NCI-H82 treated with DMSO at 0.1 percent for 48 hours (cell line): ENCODE results near the gene OSTN.

Experiments
- DNase-seq: peaks from one replicate; lab custom pipeline; 2025; ENCODE audit not compliant: unreplicated experiment; lab: John Stamatoyannopoulos, UW

OSTN gene

GRCh38 chr3:191306428-191306827, 107.4 kb downstream of the OSTN start:
- no peak for DNase-seq

GRCh38 chr3:191307341-191307740, 108.3 kb downstream of the OSTN start:
- DNase-seq, result no peak

GRCh38 chr3:191313296-191313695, 114.3 kb downstream of the OSTN start:
- no peak for DNase-seq

GRCh38 chr3:191314109-191314728, 115.2 kb downstream of the OSTN start:
- no peak for DNase-seq
